ENCODE results near the gene PTPRF.

DNA sequence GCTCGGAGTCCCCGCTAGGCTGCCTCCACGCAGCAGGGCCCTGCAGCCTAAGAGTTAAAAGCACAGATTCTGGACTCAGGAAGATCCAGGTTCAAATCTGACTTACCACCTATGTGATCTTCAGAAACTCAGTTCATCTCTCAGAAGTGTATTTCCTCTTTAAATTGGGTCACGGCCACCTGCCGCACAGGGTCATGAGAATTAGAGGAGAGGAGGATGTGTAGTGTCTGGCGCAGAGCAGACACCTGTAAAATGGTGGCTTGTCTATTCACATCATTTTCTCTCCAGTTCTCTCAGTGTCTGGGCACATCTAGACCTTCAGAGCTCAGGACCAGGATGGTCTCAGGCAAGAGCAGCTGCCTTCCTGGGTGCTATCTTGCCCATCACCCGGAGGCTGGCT, 45.8 kb downstream of the PTPRF start:
- TF ChIP-seq POLR2A (IDR thresholded peaks at IDR 0.05; ENCODE audit: low read length) (no peak), GATA1 (IDR thresholded peaks at IDR 0.05; ENCODE audit: low read depth, low read length) (no peak)
